Measurements from ENCODE around the gene LRMDA. TPM values are rescaled to one million over a fixed set of nuclear protein-coding genes. Genes with fewer than 3 reads are reported as not detected.

The LRMDA gene
- total and polyA plus RNA-seq, 2 donors (not counting 3 experiments of a cell fraction or from before 2014, with no cell fraction given): 9.7 to 18.0 TPM

DNA sequence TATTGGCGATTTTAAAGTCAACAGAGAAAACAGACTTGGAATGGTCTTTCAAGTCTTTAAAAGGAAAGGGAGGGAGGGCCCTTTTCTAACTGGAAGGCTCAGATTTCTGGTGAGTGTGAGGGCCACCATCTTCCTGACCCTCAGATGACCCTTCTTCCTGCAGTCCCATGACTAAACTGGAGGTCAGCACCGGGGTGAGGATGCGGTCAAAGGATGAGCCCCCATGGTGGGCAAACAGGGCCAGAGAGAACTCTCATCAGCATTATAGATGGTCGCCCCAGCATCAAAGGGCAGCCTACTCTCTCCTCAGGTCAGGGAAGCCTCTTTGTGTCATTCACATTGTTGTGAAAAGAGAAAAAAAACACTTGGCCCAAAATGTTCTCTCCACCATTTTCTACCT, 219.2 kb downstream of the LRMDA start:
- dilution Hi-C loops (cut with MboI; ENCODE audit: extremely low pct_ligation_motif_present, low sequenced_read_pairs): no loop called here
- no TSS peak for BruUV-seq (replicated peaks)
- no peak for FAIRE-seq
- CTCF ChIA-PET: interaction anchor here (1.0 kb wide), 1 partner anchor 20 kb away, joined by 4 read pairs; no protein-coding TSS in a partner anchor
- Histone ChIP-seq H3K36me3 (ENCODE audit: control insufficient read depth in 2 of 2, extremely low read depth in 1 of 2, insufficient read depth in 2 of 2, low read length in 2 of 2) (no peaks in the 10 kb centered on the region), H3K27me3 (ENCODE audit: control insufficient read depth in 2 of 2, insufficient read depth in 2 of 2, low read length in 2 of 2) (no peaks in the 10 kb centered on the region), H3K27ac (ENCODE audit: insufficient read depth, low read depth, low read length) (no peak overlapping the region), H3K4me3 (replicated peaks in 1 of 3; ENCODE audit: insufficient read depth in 1 of 3, low read depth in 1 of 3, low read length in 3 of 3) (no peak overlapping the region), H4K20me1 (replicated peaks; ENCODE audit: control insufficient read depth, extremely low read depth, insufficient read depth, low read length) (no peaks in the 10 kb centered on the region), H2AFZ (ENCODE audit: low read depth, low read length) (no peak overlapping the region), H3K4me2 (ENCODE audit: insufficient read depth, low read length) (no peak overlapping the region), H3K9me3 (replicated peaks; ENCODE audit: control insufficient read depth, insufficient read depth, low read length) (no peaks in the 10 kb centered on the region), H3K79me2 (ENCODE audit: control insufficient read depth, insufficient read depth, low read length) (no peaks in the 10 kb centered on the region), H3K9me1 (replicated peaks; ENCODE audit: control insufficient read depth, extremely low read depth, insufficient read depth, low read length) (no peaks in the 10 kb centered on the region), H3K4me1 (ENCODE audit: control insufficient read depth, extremely low read depth, insufficient read depth, low read length) (peaks cover 17% of the 10 kb centered on the region), H3K9ac (replicated peaks; ENCODE audit: extremely low read depth, insufficient read depth, low read length) (no peak overlapping the region)
- TF ChIP-seq JUN (IDR thresholded peaks at IDR 0.05; ENCODE audit: borderline replicate concordance, insufficient read depth, insufficient read length, low read depth): no peak
- no peak for TF ChIP-seq FOS (IDR thresholded peaks at IDR 0.05; ENCODE audit: borderline replicate concordance, insufficient read depth, low read length)
- TF ChIP-seq, protein P1, sequence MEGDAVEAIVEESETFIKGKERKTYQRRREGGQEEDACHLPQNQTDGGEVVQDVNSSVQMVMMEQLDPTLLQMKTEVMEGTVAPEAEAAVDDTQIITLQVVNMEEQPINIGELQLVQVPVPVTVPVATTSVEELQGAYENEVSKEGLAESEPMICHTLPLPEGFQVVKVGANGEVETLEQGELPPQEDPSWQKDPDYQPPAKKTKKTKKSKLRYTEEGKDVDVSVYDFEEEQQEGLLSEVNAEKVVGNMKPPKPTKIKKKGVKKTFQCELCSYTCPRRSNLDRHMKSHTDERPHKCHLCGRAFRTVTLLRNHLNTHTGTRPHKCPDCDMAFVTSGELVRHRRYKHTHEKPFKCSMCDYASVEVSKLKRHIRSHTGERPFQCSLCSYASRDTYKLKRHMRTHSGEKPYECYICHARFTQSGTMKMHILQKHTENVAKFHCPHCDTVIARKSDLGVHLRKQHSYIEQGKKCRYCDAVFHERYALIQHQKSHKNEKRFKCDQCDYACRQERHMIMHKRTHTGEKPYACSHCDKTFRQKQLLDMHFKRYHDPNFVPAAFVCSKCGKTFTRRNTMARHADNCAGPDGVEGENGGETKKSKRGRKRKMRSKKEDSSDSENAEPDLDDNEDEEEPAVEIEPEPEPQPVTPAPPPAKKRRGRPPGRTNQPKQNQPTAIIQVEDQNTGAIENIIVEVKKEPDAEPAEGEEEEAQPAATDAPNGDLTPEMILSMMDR (IDR thresholded peaks at IDR 0.05; ENCODE audit: extremely low read depth in 1 of 2, insufficient read depth in 1 of 2, low read depth in 1 of 2, low read length in 2 of 2): no peak
- no peak for TF ChIP-seq POLR2AphosphoS5 (IDR thresholded peaks at IDR 0.05; ENCODE audit: insufficient read depth, low read depth, low read length)
- no peak for TF ChIP-seq GATA2 (IDR thresholded peaks at IDR 0.05; ENCODE audit: insufficient read depth, insufficient read length, low read depth, low read length)
- TF ChIP-seq MYC (IDR thresholded peaks at IDR 0.05; ENCODE audit: low read depth, low read length): no peak
- TF ChIP-seq, protein P2, sequence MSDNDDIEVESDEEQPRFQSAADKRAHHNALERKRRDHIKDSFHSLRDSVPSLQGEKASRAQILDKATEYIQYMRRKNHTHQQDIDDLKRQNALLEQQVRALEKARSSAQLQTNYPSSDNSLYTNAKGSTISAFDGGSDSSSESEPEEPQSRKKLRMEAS (IDR thresholded peaks at IDR 0.05; ENCODE audit: insufficient read depth, insufficient read length): no peak
- no peak for TF ChIP-seq POLR2A (IDR thresholded peaks at IDR 0.05; ENCODE audit: low read depth, low read length)
- TF ChIP-seq EZH2 (IDR thresholded peaks at IDR 0.05; ENCODE audit: borderline replicate concordance, low read depth, low read length, severe bottlenecking): no peak
- POLR2A ChIA-PET: no interaction called here
- no peak for DNase-seq (ENCODE audit: low read depth, low spot score)
- intact Hi-C loops (cut with micrococcal nuclease): no loop called here
